Astrocyte (in vitro differentiated cells and primary cell): ENCODE results near the gene MAML2. TPM values are rescaled to one million over a fixed set of nuclear protein-coding genes. Genes with fewer than 3 reads are reported as not detected.

Experiments
- DNase-seq: peaks from one replicate; pipeline ENCODE4 v3.0.0-alpha.2; 2010; ENCODE audit warnings: low read depth
- FAIRE-seq: peaks from 2 replicates; lab custom pipeline; 2011; peaks lifted over from hg19 to GRCh38; lab: Jason Lieb, UNC
- H2AFZ ChIP-seq: 2 replicates; pipeline ENCODE4 v1.6.0; 2012; ENCODE audit warnings: low read depth, low read length, inconsistent platforms
- H3K27ac ChIP-seq: 2 replicates; pipeline ENCODE4 v1.5.1; 2011; ENCODE audit warnings: low read depth, low read length, inconsistent platforms
- H3K27me3 ChIP-seq: 2 replicates; pipeline ENCODE4 v1.6.0; 2011; ENCODE audit warnings: low read length, inconsistent platforms; ENCODE audit not compliant: insufficient read depth
- H3K36me3 ChIP-seq: 2 replicates; pipeline ENCODE4 v1.5.1; 2011; ENCODE audit warnings: low read length, inconsistent platforms; ENCODE audit not compliant: insufficient read depth
- H3K4me1 ChIP-seq: 2 replicates; pipeline ENCODE4 v1.5.1; 2011; ENCODE audit warnings: low read length, inconsistent platforms; ENCODE audit not compliant: insufficient read depth
- H3K4me2 ChIP-seq: 2 replicates; pipeline ENCODE4 v1.6.0; 2012; ENCODE audit warnings: low read length, inconsistent platforms
- H3K4me3 ChIP-seq: 2 replicates; pipeline ENCODE4 v1.5.1; 2011; ENCODE audit warnings: low read depth, mild to moderate bottlenecking, low read length, inconsistent platforms; ENCODE audit not compliant: insufficient read depth
- H3K79me2 ChIP-seq: 2 replicates; pipeline ENCODE4 v1.6.0; 2012; ENCODE audit warnings: mild to moderate bottlenecking, low read length, inconsistent platforms; ENCODE audit not compliant: insufficient read depth
- H3K9ac ChIP-seq: 2 replicates; pipeline ENCODE4 v1.6.0; 2012; ENCODE audit warnings: mild to moderate bottlenecking, low read length, inconsistent platforms
- H3K9me3 ChIP-seq: 2 replicates; pipeline ENCODE4 v1.5.1; 2012; ENCODE audit warnings: low read depth, mild to moderate bottlenecking, low read length, inconsistent platforms; ENCODE audit not compliant: insufficient read depth
- H4K20me1 ChIP-seq: 2 replicates; pipeline ENCODE4 v1.6.0; 2012; ENCODE audit warnings: low read length, inconsistent platforms; ENCODE audit not compliant: insufficient read depth
- H3K27ac Mint-ChIP-seq: one replicate; pipeline ENCODE4 v1.8.0; 2021; ENCODE audit warnings: mild to moderate bottlenecking, mixed read lengths; ENCODE audit not compliant: unreplicated experiment
- H3K27me3 Mint-ChIP-seq: one replicate; pipeline ENCODE4 v1.8.0; 2021; ENCODE audit warnings: low read depth, mixed read lengths; ENCODE audit not compliant: unreplicated experiment
- H3K36me3 Mint-ChIP-seq: one replicate; pipeline ENCODE4 v1.8.0; 2021; ENCODE audit warnings: low read depth, mixed read lengths; ENCODE audit not compliant: unreplicated experiment
- H3K4me1 Mint-ChIP-seq: one replicate; pipeline ENCODE4 v1.8.0; 2021; ENCODE audit warnings: low read depth, mixed read lengths; ENCODE audit not compliant: unreplicated experiment
- H3K4me3 Mint-ChIP-seq: one replicate; pipeline ENCODE4 v1.8.0; 2021; ENCODE audit warnings: mild to moderate bottlenecking, moderate library complexity, mixed read lengths; ENCODE audit not compliant: unreplicated experiment
- H3K9me3 Mint-ChIP-seq: one replicate; pipeline ENCODE4 v1.8.0; 2021; ENCODE audit warnings: mild to moderate bottlenecking, mixed read lengths; ENCODE audit not compliant: unreplicated experiment
- EZH2 ChIP-seq: IDR thresholded peaks from 2 replicates; pipeline ENCODE4 v1.6.1; 2012; ENCODE audit warnings: mild to moderate bottlenecking, low read length, inconsistent platforms; ENCODE audit not compliant: insufficient read depth
- total RNA-seq: library from RNA; stranded (reverse); gene quantifications from 2 replicates; pipeline ENCODE4 v1.2.1, GENCODE V29; 2021
- TF ChIP-seq, protein P1 (sequence below): IDR thresholded peaks from 2 replicates; pipeline ENCODE4 v1.5.1; 2011; ENCODE audit warnings: low read depth, mild to moderate bottlenecking, inconsistent platforms, low read length, moderate library complexity; ENCODE audit not compliant: insufficient read depth

MAML2 gene
- total RNA-seq, 1 donor from 2014 or later = 27.4 TPM

GRCh38 chr11:96319898-96320656 is 22.9 kb downstream of the MAML2 start:
- H3K4me1 Mint-ChIP-seq = peaks cover 88% of the 10 kb centered on the region
- H3K27ac Mint-ChIP-seq = no peak overlapping the region

GRCh38 chr11:96318850-96319249 is 24.1 kb downstream of the MAML2 start:
- Histone ChIP-seq H3K4me2 (no peak overlapping the region), H2AFZ (no peak overlapping the region), H3K79me2 (peaks cover 98% of the 10 kb centered on the region), H3K4me1 (peaks cover 40% of the 10 kb centered on the region), H4K20me1 (no peaks in the 10 kb centered on the region), H3K9ac (no peak overlapping the region), H3K27me3 (no peaks in the 10 kb centered on the region), H3K36me3 (no peaks in the 10 kb centered on the region), H3K4me3 (no peak overlapping the region), H3K27ac (no peak overlapping the region), H3K9me3 (no peaks in the 10 kb centered on the region)
- TF ChIP-seq, protein P1, sequence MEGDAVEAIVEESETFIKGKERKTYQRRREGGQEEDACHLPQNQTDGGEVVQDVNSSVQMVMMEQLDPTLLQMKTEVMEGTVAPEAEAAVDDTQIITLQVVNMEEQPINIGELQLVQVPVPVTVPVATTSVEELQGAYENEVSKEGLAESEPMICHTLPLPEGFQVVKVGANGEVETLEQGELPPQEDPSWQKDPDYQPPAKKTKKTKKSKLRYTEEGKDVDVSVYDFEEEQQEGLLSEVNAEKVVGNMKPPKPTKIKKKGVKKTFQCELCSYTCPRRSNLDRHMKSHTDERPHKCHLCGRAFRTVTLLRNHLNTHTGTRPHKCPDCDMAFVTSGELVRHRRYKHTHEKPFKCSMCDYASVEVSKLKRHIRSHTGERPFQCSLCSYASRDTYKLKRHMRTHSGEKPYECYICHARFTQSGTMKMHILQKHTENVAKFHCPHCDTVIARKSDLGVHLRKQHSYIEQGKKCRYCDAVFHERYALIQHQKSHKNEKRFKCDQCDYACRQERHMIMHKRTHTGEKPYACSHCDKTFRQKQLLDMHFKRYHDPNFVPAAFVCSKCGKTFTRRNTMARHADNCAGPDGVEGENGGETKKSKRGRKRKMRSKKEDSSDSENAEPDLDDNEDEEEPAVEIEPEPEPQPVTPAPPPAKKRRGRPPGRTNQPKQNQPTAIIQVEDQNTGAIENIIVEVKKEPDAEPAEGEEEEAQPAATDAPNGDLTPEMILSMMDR = no peak
- TF ChIP-seq EZH2 = no peak
- Mint-ChIP-seq H3K27ac (no peak overlapping the region), H3K36me3 (peaks cover 19% of the 10 kb centered on the region), H3K4me3 (no peak overlapping the region), H3K27me3 (no peaks in the 10 kb centered on the region), H3K4me1 (peaks cover 88% of the 10 kb centered on the region), H3K9me3 (no peaks in the 10 kb centered on the region)
- DNase-seq (no peak), FAIRE-seq (no peak)

More at GRCh38 chr11:96319898-96320656, 22.9 kb downstream of the MAML2 start:
- Histone ChIP-seq H3K79me2 (peaks cover 96% of the 10 kb centered on the region), H3K4me2 (no peak overlapping the region), H3K9me3 (no peaks in the 10 kb centered on the region), H3K9ac (no peak overlapping the region), H3K27ac (no peak overlapping the region), H3K4me1 (peaks cover 40% of the 10 kb centered on the region), H3K27me3 (no peaks in the 10 kb centered on the region), H2AFZ (no peak overlapping the region), H4K20me1 (no peaks in the 10 kb centered on the region), H3K4me3 (no peak overlapping the region), H3K36me3 (no peaks in the 10 kb centered on the region)
- H3K36me3 Mint-ChIP-seq = peaks cover 21% of the 10 kb centered on the region
- no peak overlapping the region for H3K4me3 Mint-ChIP-seq
- no peaks in the 10 kb centered on the region for H3K27me3 Mint-ChIP-seq
- TF ChIP-seq, protein P1 = no peak
- TF ChIP-seq EZH2 = no peak
- DNase-seq (no peak), FAIRE-seq (no peak)
- H3K9me3 Mint-ChIP-seq = no peaks in the 10 kb centered on the region

GRCh38 chr11:96318399-96318798 is 24.6 kb downstream of the MAML2 start:
- Histone ChIP-seq H3K9ac (no peak overlapping the region), H3K9me3 (no peaks in the 10 kb centered on the region), H4K20me1 (no peaks in the 10 kb centered on the region), H3K4me1 (peaks cover 40% of the 10 kb centered on the region), H3K36me3 (no peaks in the 10 kb centered on the region), H2AFZ (no peak overlapping the region), H3K4me3 (no peak overlapping the region), H3K27ac (no peak overlapping the region), H3K4me2 (no peak overlapping the region), H3K79me2 (peaks cover 98% of the 10 kb centered on the region), H3K27me3 (no peaks in the 10 kb centered on the region)
- Mint-ChIP-seq H3K27ac (no peak overlapping the region), H3K4me3 (no peak overlapping the region), H3K4me1 (peaks cover 88% of the 10 kb centered on the region), H3K36me3 (peaks cover 19% of the 10 kb centered on the region), H3K9me3 (no peaks in the 10 kb centered on the region), H3K27me3 (no peaks in the 10 kb centered on the region)
- DNase-seq (no peak), FAIRE-seq (no peak)
- TF ChIP-seq, protein P1 = no peak
- TF ChIP-seq EZH2 = no peak
